K562 (cell line): ENCODE data around the gene PYGB.

Experiments
- CTCF ChIP-seq, 3 experiments: IDR thresholded peaks in 2 of 3; conservative IDR thresholded peaks in 1 of 3; 2 replicates each; pipeline ENCODE4 v1.5.1; 2011 to 2012; ENCODE audit warnings: low read length in 3 of 3, mild to moderate bottlenecking in 3 of 3, control low read depth in 2 of 3, improper control_type of control experiment in 1 of 3, inconsistent platforms in 1 of 3, low read depth in 1 of 3, mixed read lengths in 1 of 3, moderate library complexity in 1 of 3; ENCODE audit not compliant: insufficient read depth in 2 of 3
- EZH2 ChIP-seq: IDR thresholded peaks from 2 replicates; pipeline ENCODE4 v1.6.1; 2012; ENCODE audit warnings: low read depth, mild to moderate bottlenecking, inconsistent platforms, low read length, borderline replicate concordance
- POLR2AphosphoS5 ChIP-seq: IDR thresholded peaks from 2 replicates; pipeline ENCODE4 v1.6.1; 2011; ENCODE audit warnings: mild to moderate bottlenecking, low read depth, low read length, moderate library complexity; ENCODE audit not compliant: control insufficient read depth, insufficient read depth
- SMC3 ChIP-seq: conservative IDR thresholded peaks from 2 replicates; pipeline ENCODE4 v1.6.1; 2011; ENCODE audit warnings: low read depth, low read length, improper control_type of control experiment; ENCODE audit not compliant: insufficient read depth
- TAL1 ChIP-seq: fragments of 450-650 bp; IDR thresholded peaks from 2 replicates; pipeline ENCODE4 v1.6.1; 2016; ENCODE audit warnings: mild to moderate bottlenecking
- UBTF ChIP-seq, 2 experiments: IDR thresholded peaks; 2 replicates each; pipeline ENCODE4 v1.6.1; 2012; ENCODE audit warnings: improper control_type of control experiment in 2 of 2, low read depth in 2 of 2, low read length in 2 of 2, borderline replicate concordance in 1 of 2

- TF ChIP-seq SMC3 (no peak), POLR2AphosphoS5 (no peak), TAL1 (no peak), EZH2 (no peak), UBTF (IDR thresholded peaks at IDR 0.05; ENCODE audit: borderline replicate concordance in 1 of 2, low read depth in 2 of 2, low read length in 2 of 2) (no peak), CTCF (IDR thresholded peaks at IDR 0.05 in 2 of 3, conservative IDR thresholded peaks at IDR 0.05 in 1 of 3; ENCODE audit: insufficient read depth in 2 of 3, low read depth in 1 of 3, low read length in 3 of 3) (no peak)
Measured at GRCh38 chr20:25223765-25224720, 23.8 kb upstream of the PYGB start.
